Endothelial cell of umbilical vein (primary cell): ENCODE measurements around the gene MVB12B. TPM values are rescaled to one million over a fixed set of nuclear protein-coding genes. Genes with fewer than 3 reads are reported as not detected.

Experiments used
- BruUV-seq: library from RNA; stranded (reverse); fragments of 400-500 nt; replicated peaks from 2 replicates; lab custom pipeline; 2021; lab: Mats Ljungman, UMichigan
- CTCF ChIA-PET: fragments of 300-600, 350-600 bp; sonication (Branson Sonifier 250); formaldehyde crosslinking; loops from one replicate; lab custom pipeline; 2021; ENCODE audit warnings: antibody characterized with exemption, inconsistent platforms; lab: Charles Lee
- POLR2A ChIA-PET: fragments of 300-600, 350-600 bp; sonication (Branson Sonifier 250); formaldehyde crosslinking; loops from one replicate; lab custom pipeline; 2021; ENCODE audit warnings: antibody characterized with exemption, inconsistent platforms; lab: Charles Lee
- DNase-seq: peaks from one replicate; pipeline ENCODE4 v3.0.0-alpha.2; 2011; ENCODE audit warnings: low read depth, low spot score
- FAIRE-seq: peaks from 2 replicates; lab custom pipeline; 2011; peaks lifted over from hg19 to GRCh38; lab: Jason Lieb, UNC
- H2AFZ ChIP-seq: 2 replicates; pipeline ENCODE4 v1.6.0; 2012; ENCODE audit warnings: low read depth, low read length, control low read depth, inconsistent platforms
- H3K27ac ChIP-seq: 2 replicates; pipeline ENCODE4 v1.5.1; 2011; ENCODE audit warnings: low read depth, mild to moderate bottlenecking, control low read depth, low read length, moderate library complexity; ENCODE audit not compliant: insufficient read depth
- H3K27me3 ChIP-seq, 2 experiments: 2 replicates each; pipeline versions ENCODE4 v1.6.0 to v1.6.1; 2011; ENCODE audit warnings: low read length in 2 of 2, mixed read lengths in 1 of 2; ENCODE audit not compliant: control insufficient read depth in 2 of 2, insufficient read depth in 2 of 2
- H3K36me3 ChIP-seq, 2 experiments: 2 replicates in 1 of 2; 3 replicates in 1 of 2; pipeline ENCODE4 v1.5.1; 2011; ENCODE audit warnings: low read length in 2 of 2, mild to moderate bottlenecking in 1 of 2, moderate library complexity in 1 of 2; ENCODE audit not compliant: control insufficient read depth in 2 of 2, insufficient read depth in 2 of 2; ENCODE audit errors: extremely low read depth in 1 of 2
- H3K4me1 ChIP-seq: 3 replicates; pipeline ENCODE4 v1.5.1; 2011; ENCODE audit warnings: mild to moderate bottlenecking, low read length; ENCODE audit not compliant: control insufficient read depth, insufficient read depth; ENCODE audit errors: extremely low read depth
- H3K4me2 ChIP-seq: 2 replicates; pipeline ENCODE4 v1.6.1; 2011; ENCODE audit warnings: low read length, control low read depth, mixed read lengths; ENCODE audit not compliant: insufficient read depth
- H3K4me3 ChIP-seq, 3 experiments: fragments of 200-600 bp in 1 of 3; sonication (generic), shearing (Covaris generic) in 1 of 3; replicated peaks in 1 of 3; 2 replicates each; pipeline ENCODE4 v1.5.1; 2011 to 2016; ENCODE audit warnings: control low read depth in 3 of 3, low read length in 3 of 3, mild to moderate bottlenecking in 2 of 3, inconsistent platforms in 1 of 3, low read depth in 1 of 3, moderate library complexity in 1 of 3; ENCODE audit not compliant: insufficient read depth in 1 of 3
- H3K79me2 ChIP-seq: 2 replicates; pipeline ENCODE4 v1.6.0; 2012; ENCODE audit warnings: low read length, inconsistent platforms; ENCODE audit not compliant: control insufficient read depth, insufficient read depth
- H3K9ac ChIP-seq: replicated peaks from 2 replicates; pipeline ENCODE3; 2011; ENCODE audit warnings: low read length, control low read depth; ENCODE audit not compliant: insufficient read depth; ENCODE audit errors: extremely low read depth
- H3K9me1 ChIP-seq: replicated peaks from 3 replicates; pipeline ENCODE4 v1.6.0; 2011; ENCODE audit warnings: mild to moderate bottlenecking, low read length; ENCODE audit not compliant: control insufficient read depth, insufficient read depth; ENCODE audit errors: extremely low read depth
- H3K9me3 ChIP-seq: replicated peaks from 2 replicates; pipeline ENCODE4 v1.5.1; 2012; ENCODE audit warnings: low read length, inconsistent platforms; ENCODE audit not compliant: control insufficient read depth, insufficient read depth
- H4K20me1 ChIP-seq: replicated peaks from 2 replicates; pipeline ENCODE3; 2011; ENCODE audit warnings: mild to moderate bottlenecking, low read length; ENCODE audit not compliant: control insufficient read depth, insufficient read depth; ENCODE audit errors: extremely low read depth
- CTCF ChIP-seq, 2 donors: IDR thresholded peaks; 1 replicate in 1 of 2; 2 replicates in 1 of 2; pipeline ENCODE4 v1.5.1; 2011; ENCODE audit warnings: low read length in 2 of 2, mild to moderate bottlenecking in 2 of 2, moderate library complexity in 2 of 2, control low read depth in 1 of 2, inconsistent platforms in 1 of 2, low read depth in 1 of 2; ENCODE audit not compliant: insufficient read depth in 1 of 2; ENCODE audit errors: extremely low read depth in 1 of 2
- EZH2 ChIP-seq: IDR thresholded peaks from 2 replicates; pipeline ENCODE4 v1.6.1; 2012; ENCODE audit warnings: borderline replicate concordance, low read depth, mild to moderate bottlenecking, moderate library complexity, low read length, inconsistent platforms; ENCODE audit not compliant: severe bottlenecking
- FOS ChIP-seq: IDR thresholded peaks from 2 replicates; pipeline ENCODE4 v1.6.1; 2011; ENCODE audit warnings: mild to moderate bottlenecking, low read length, moderate library complexity, borderline replicate concordance; ENCODE audit not compliant: insufficient read depth
- GATA2 ChIP-seq: IDR thresholded peaks from 2 replicates; pipeline ENCODE4 v1.7.0; 2011; ENCODE audit warnings: low read depth, mild to moderate bottlenecking, moderate library complexity, mixed read lengths, low read length; ENCODE audit not compliant: insufficient read length, insufficient read depth
- JUN ChIP-seq: IDR thresholded peaks from 2 replicates; pipeline ENCODE4 v1.6.1; 2011; ENCODE audit warnings: borderline replicate concordance, low read depth; ENCODE audit not compliant: insufficient read length, insufficient read depth
- MAX ChIP-seq: IDR thresholded peaks from 2 replicates; pipeline ENCODE4 v1.6.1; 2011; ENCODE audit not compliant: insufficient read depth, insufficient read length
- MYC ChIP-seq: IDR thresholded peaks from one replicate; pipeline ENCODE4 v1.6.1; 2011; ENCODE audit warnings: mild to moderate bottlenecking, low read depth, low read length
- POLR2A ChIP-seq: IDR thresholded peaks from 2 replicates; pipeline ENCODE4 v1.6.1; 2012; ENCODE audit warnings: low read depth, mild to moderate bottlenecking, control low read depth, low read length
- POLR2AphosphoS5 ChIP-seq: IDR thresholded peaks from 2 replicates; pipeline ENCODE4 v1.6.1; 2012; ENCODE audit warnings: low read depth, mild to moderate bottlenecking, control low read depth, low read length, moderate library complexity; ENCODE audit not compliant: insufficient read depth
- dilution Hi-C: fragments of 300-500 bp; cut with MboI; formaldehyde crosslinking; loops from one replicate; pipeline ENCODE4 v1.15.0; 2019; ENCODE audit warnings: low sequenced_read_pairs; ENCODE audit not compliant: extremely low pct_ligation_motif_present
- intact Hi-C: fragments of 100-400 bp; cut with micrococcal nuclease; formaldehyde crosslinking; loops from one replicate; pipeline ENCODE4 v1.10.0; 2022
- polyA plus RNA-seq, 4 experiments: library from polyadenylated mRNA; depleted of rRNA in 3 of 4; stranded (reverse) in 3 of 4; unstranded in 1 of 4; fragments of >200 nt; gene quantifications; 2 replicates each; pipeline versions ENCODE4 v1.2.1 to v1.2.3, GENCODE V29; 2011 to 2012; ENCODE audit warnings: missing spikeins in 1 of 4
- total RNA-seq: library from RNA; stranded (reverse); gene quantifications from 2 replicates; pipeline ENCODE4 v1.2.3, GENCODE V29; 2021

The MVB12B gene
- total and polyA plus RNA-seq, 2 donors (not counting 3 experiments of a cell fraction or from before 2014, with no cell fraction given), result 6.6 to 17.3 TPM

GRCh38 chr9:126412905-126413304, 86.3 kb downstream of the MVB12B start:
- H3K79me2 ChIP-seq, result no peaks in the 10 kb centered on the region
- no peak for FAIRE-seq
- POLR2A ChIA-PET, result no interaction called here
- BruUV-seq, result no TSS peak
- no peak overlapping the region for H2AFZ ChIP-seq
- CTCF ChIA-PET, result interaction anchor here (0.8 to 1.2 kb wide), 2 partner anchors 78 kb away, joined by 3 read pairs; no protein-coding TSS in a partner anchor
- H4K20me1 ChIP-seq, result no peaks in the 10 kb centered on the region
- no peak overlapping the region for H3K4me3 ChIP-seq
- intact Hi-C loops (no loop called here), dilution Hi-C loops (no loop called here)
- no peak for TF ChIP-seq MAX
- TF ChIP-seq JUN, result no peak
- no peak for TF ChIP-seq MYC
- no peak for TF ChIP-seq POLR2A
- TF ChIP-seq FOS, result no peak
- TF ChIP-seq CTCF (IDR thresholded peaks at IDR 0.05; ENCODE audit: extremely low read depth in 1 of 2, insufficient read depth in 1 of 2, low read depth in 1 of 2, low read length in 2 of 2), result no peak
- TF ChIP-seq POLR2AphosphoS5, result no peak
- no peak for TF ChIP-seq EZH2
- TF ChIP-seq GATA2, result no peak
- no peak for DNase-seq
- H3K9ac ChIP-seq, result no peak overlapping the region
- H3K36me3 ChIP-seq, result peaks cover 0 to 3% of the 10 kb centered on the region in 2 experiments
- no peak overlapping the region for H3K27ac ChIP-seq
- no peaks in the 10 kb centered on the region for H3K27me3 ChIP-seq
- H3K4me2 ChIP-seq, result no peak overlapping the region
- H3K9me1 ChIP-seq, result no peaks in the 10 kb centered on the region
- no peaks in the 10 kb centered on the region for H3K9me3 ChIP-seq
- H3K4me1 ChIP-seq, result no peaks in the 10 kb centered on the region
